HG03354 (cell line): ENCODE measurements around the gene PHYHIPL.
"Not testable (repeated sequence)": the region's sequence is repeated elsewhere in the genome, so short reads cannot be mapped to it uniquely, and the experiment has no call there.

Experiments
- ATAC-seq: cut with Tn5 transposase; IDR thresholded peaks from one replicate; pipeline ENCODE4 v1.9.1; 2021; ENCODE audit warnings: mild to moderate bottlenecking; ENCODE audit not compliant: unreplicated experiment, poor library complexity, severe bottlenecking

PHYHIPL gene

GRCh38 chr10:59180689-59181270 is 4.3 kb downstream of the PHYHIPL start:
- ATAC-seq: no peak

DNA sequence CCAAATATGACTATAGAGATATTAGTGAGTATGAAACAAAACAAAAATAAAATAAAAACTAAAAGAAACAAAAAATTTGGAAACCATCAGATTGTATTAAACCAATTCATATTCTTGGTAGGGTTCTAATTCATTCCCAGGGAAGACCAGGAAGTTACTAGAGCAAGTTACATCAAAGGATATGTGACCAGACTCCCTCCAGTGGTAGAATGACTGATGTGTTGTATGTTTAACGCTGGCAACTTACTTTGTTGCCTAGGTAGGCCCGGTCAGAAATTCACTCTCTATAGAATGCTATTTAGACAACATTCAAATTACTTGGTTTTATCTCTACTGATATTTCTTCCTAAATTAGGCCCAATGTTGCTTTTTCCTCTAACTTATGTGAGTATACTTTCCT is 5.2 kb downstream of the PHYHIPL start:
- ATAC-seq: peak; percentile 54

DNA sequence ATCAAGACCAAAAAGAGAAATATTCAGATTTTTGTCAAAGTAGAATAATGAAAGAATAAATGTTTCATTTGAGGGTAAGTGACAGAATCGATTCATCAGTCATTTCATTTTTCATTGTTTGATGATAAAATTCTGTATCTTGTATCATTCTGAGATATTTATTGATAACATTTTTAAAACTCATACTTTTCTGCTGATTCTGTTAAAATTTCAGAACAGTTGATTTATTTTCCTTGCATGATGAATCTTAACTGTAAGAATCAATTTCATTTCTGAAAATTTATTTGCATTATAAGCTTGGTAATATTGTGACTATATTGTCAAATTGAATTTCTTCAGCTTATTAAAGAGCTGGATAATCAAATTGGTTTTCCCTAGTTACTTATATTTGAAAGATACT is 13.9 kb downstream of the PHYHIPL start:
- no peak for ATAC-seq

DNA sequence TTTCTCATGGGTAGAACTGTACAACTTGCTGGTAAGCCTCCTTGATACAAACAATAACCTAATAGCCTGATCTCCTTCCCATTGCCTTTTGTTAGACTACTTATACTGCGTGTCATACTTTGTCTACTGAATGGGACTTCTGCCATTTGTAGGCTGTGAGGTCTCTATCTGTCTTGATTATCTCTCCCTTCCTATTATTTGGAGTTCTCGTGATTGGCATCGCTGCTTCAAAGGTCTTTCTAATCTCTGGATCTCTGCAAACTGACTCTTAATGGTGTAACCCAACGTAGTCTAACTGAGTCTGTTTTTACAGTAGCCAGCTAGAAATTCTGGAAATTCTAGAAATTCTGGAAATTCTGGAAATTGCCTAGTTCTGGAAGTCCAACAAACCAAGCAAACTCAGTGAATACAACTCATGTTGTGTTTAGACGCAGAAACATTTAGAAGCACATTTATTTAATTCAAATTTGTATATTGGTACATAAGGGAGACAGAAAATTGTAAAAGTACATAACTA is 29.8 kb downstream of the PHYHIPL start:
- ATAC-seq: no peak

GRCh38 chr10:59212301-59212798 is 35.9 kb downstream of the PHYHIPL start:
- ATAC-seq: no peak

DNA sequence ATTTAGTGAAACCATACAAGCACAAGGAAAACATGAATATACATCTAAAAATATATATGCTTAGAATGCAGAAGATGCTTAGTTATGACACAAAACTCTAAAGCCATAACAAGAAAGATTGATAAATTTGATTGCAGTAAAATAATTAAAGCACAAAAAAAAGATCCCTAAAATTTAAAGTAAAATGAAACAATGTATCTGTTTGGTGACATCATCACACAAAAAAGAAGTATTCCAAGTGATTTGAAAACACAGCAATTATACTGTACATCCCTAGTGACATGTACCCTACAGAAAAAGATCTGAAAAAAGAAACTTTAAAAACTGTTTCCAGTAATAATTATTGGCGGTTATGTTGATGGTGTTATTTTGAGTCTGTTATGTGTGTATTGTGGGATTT is 37.7 kb downstream of the PHYHIPL start:
- ATAC-seq: no peak

DNA sequence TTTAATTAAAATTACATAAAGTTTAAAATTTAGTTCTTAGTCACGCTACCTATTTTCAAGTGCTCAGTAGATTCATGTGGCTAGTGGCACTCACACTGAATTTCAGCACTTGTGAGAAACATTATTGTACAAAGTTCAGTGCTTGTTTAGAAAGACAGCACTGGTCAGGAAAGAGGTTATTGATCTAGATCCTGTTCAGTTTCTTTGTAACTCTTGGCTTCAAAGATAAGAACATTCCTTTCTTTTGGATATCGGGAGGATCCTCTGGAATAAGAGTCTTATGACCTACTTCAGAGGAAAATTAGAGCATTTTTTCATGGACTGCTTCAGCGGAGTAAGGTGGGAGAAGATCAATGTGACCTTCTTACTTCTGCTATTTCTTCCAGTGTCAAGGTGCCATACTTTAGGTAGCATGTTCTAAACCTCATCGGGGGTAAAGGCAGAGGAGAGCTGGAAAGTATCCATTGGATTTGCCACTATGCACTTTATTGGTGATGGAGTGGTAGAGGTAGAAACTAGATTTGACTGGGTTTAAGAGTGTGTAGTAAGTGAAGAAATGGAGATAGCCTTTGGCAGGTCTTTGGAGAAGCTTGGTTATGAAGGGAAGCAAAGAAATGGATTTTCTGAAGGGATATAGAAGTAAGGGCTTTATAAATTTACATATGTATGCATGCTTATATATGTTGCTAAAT is 39.9 kb downstream of the PHYHIPL start:
- ATAC-seq: no peak

GRCh38 chr10:59222788-59223187 is 46.3 kb downstream of the PHYHIPL start:
- ATAC-seq: no peak

DNA sequence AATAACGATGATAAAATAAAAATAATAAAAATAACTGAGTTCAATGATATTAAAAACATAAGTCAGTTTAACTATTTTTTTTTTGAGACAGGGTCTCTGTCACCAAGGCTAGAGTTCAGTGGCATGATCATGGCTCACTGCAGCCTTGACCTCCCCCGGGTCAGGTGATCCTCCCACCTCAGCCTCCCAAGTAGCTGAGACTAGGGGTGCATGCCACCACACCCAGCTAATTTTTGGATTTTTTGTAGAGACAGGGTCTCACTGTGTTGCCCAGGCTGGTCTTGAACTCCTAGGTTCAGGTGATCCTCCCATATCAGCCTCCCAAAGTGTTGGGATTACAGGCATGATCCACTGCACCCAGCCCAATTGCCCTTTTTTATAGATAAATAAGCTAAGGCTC is 47.2 kb downstream of the PHYHIPL start:
- not testable (repeated sequence) for ATAC-seq

DNA sequence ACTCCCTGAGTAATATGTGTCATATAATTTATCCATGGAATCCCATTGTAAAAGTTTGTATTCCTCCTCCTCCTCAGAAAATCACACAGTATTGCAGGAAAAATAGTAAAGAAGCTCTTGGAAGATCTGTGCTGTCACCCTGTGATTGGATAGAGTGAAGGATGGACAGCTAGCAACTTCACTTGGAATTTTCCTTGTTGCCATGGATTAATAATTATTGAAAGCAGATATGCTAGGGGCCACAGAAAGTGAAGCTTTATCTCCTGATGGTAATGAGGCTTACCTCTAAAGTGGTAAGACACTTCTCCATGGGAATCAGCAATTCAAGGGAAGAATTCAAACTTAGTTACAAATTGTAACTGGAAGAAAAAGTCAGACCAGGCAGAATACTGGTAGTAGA is 48.8 kb downstream of the PHYHIPL start:
- ATAC-seq: no peak

DNA sequence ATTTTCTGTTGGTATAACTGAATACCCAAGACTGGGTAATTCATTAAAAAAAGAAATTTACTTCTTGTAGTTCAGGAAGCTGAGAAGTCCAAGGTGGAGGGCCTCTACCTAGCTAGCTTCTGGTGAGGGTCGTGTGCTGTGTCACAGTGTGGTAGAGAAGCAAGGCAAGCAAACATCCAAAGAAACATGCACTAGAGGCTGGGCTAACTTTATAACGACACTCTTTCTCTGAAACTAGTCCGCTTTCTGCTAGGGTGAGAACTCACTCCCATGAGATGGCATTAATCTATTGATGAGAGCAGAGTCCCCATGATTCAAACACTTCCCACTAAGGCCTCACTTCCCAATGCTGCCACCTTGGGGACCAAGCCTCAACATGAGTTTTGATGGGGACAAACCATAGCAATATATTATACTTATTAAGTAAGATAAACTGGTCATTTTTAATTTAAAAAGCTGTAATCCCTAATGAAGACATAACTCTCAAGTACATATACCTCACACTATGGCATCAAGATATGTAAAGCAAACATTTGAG is 50.8 kb downstream of the PHYHIPL start:
- ATAC-seq: no peak

DNA sequence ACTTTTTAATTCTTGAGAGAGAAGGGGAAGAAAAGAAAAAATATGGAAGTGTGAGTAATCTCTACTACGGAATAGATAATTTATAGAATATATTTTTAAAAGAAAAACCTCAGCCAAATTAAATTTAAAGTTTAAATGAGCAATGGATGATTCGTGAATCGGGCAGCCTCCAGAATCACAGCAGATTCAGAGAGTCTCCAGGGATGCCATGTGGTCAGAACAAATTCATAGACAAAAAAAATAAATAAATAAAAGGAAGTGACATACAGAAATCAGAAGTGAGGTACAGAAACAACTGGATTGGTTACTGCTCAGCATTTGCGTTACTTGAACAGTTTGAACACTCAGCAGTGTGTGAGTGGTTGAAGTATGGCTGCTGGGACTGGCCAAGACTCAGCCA is 53.0 kb downstream of the PHYHIPL start:
- ATAC-seq: no peak

GRCh38 chr10:59234194-59234593 is 57.8 kb downstream of the PHYHIPL start:
- ATAC-seq: no peak

DNA sequence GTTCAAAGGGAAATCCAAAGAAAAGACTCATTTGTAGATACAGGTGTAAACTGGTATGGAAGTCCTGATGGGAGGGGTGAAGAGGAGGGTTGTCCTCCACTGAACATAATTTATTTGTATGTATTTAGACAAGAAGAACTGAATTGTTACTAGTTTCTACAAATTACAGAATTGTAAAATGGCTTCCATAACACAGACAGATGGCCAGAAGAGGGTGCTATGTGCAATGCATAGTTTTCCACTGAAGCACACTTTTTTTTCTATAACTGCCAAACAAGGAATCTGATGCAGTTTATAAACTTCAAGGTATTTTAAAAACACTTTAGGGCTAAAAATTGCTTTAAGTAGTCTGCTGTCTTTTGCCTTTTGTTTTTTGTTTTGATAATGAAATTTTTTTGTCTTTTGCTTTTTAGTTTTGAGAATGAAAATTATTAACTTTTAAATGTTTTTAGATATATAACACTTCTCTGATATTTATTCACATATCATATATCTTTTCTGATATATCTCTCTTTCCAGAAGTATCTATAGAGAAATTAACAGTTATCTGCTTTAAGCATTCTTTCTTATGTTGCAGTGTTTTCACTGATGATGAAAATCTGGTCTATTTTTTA is 58.5 kb downstream of the PHYHIPL start:
- no peak for ATAC-seq

DNA sequence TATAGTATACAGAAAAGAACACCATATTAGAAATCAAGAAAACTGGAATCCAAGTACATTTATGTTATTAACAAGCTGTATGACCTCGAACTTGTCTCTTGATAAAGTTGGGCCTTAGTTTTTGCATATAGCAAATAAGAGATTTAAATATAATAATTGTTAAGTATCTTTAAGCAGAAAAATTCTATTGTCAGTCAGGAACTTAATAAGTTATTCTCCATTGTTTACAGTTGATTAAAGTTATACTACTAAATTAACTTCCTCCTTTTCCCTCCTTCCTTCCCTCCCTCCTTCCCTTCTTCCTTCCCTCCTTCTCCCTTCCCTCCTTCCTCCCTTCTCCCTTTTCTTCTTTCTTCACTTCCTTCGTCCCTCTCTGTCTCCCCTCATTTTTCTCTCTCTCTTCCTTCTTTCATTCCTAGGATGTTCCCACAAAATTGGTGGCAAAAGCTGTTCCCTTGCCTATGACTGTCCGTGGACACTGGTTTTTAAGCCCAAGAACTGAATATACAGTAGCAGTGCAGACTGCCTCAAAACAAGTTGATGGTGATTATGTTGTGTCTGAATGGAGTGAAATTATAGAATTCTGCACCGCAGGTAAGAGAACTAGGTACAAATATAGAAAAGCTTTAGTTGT is 59.7 kb downstream of the PHYHIPL start:
- no peak for ATAC-seq

- no peak for ATAC-seq
Observed at GRCh38 chr10:59237775-59238174, 61.3 kb downstream of the PHYHIPL start.

GRCh38 chr10:59239108-59239507 is 62.7 kb downstream of the PHYHIPL start:
- not testable (repeated sequence) for ATAC-seq

DNA sequence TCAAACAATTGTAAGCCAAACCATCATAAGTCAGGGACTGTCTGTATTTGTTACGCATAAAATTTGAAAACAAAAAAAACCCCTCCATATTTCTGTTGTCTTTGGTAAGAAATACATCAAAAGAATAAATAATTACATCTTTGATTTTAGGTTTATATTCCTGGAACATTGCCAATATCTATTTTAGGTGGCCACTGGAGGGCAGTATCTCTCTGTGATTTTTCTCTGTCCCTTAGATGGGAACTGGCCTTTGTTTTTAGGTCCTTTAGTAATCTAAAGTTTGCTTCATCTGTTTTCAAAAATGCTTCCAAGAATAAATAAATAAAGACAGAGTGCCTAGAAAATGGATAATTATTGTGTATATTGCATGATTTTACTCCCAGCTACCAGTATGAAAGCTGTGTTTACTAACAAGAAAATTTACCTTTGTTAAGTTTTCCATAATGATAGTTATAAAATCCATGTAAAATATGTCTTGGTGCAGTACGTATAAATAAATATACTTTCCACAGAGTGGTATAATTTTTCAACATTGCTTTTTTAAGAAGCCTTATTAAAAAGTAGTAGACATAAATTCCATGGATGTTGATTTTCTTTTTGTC is 64.2 kb downstream of the PHYHIPL start:
- ATAC-seq: no peak

DNA sequence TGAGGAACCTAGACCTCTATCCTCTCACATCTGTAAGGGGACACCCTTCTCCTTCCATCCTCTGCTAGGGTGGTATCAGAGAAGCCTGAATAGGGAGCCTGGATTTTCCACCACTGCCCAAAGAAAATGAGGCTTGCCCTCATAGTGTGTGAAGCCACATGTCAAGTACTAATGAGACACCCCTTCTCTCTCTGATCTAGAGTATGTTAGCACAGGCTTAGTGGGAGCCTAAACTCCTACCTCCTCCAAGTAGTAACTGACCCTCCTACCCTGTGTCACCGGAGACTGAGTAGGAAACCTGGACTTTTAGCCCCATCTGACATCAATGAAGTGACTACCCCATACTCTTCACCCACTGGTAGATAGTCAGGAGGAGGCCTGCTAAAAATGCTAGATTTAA is 65.6 kb downstream of the PHYHIPL start:
- no peak for ATAC-seq

DNA sequence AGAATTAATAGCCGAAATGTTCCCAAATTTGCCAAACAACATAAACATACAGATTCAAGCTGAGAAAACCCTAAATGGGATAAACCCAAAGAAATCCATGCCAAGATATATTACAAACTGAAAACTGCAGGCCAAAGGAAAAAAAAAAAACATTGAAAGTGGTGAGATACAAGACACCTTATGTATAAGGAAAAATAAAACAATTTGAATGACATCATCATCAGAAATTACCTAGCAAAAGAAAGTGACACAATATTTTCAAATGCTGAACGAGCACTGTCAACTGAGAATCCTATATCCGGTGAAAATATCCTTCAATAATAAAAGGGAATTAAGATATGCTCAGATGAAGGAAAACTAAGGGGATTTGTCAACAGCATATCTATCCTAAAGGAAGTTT is 66.5 kb downstream of the PHYHIPL start:
- ATAC-seq: no peak
